Right lobe of liver (tissue), 6 donors: Measurements from ENCODE around the gene LTA. TPM values are rescaled to one million over a fixed set of nuclear protein-coding genes. Genes with fewer than 3 reads are reported as not detected.

ENCODE experiments used
- ATAC-seq, 4 donors: fragments of 200-7000 bp; cut with Tn5 transposase; one replicate each; pipeline ENCODE4 v1.9.1; 2020; ENCODE audit warnings: mild to moderate bottlenecking in 4 of 4, moderate library complexity in 4 of 4
- DNase-seq, 3 donors: peaks; one replicate each; pipeline ENCODE4 v3.0.0-alpha.2; 2020
- H3K27ac ChIP-seq, 3 donors: fragments of 200-600 bp; one replicate each; pipeline ENCODE4 v1.8.0; 2022
- H3K27me3 ChIP-seq, 2 donors: fragments of 200-600 bp; one replicate each; pipeline ENCODE4 v1.8.0; 2022
- H3K36me3 ChIP-seq, 4 donors: fragments of 200-600 bp; sonication (generic) in 1 of 4; one replicate each; pipeline versions ENCODE4 v1.5.1 to v1.8.0; 2017 to 2022; ENCODE audit warnings: control low read depth in 1 of 4
- H3K4me1 ChIP-seq, 4 donors: fragments of 200-600 bp; sonication (generic) in 1 of 4; one replicate each; pipeline versions ENCODE4 v1.5.1 to v1.8.0; 2017 to 2022; ENCODE audit warnings: control low read depth in 1 of 4
- H3K4me3 ChIP-seq, 3 donors: fragments of 200-600 bp; one replicate each; pipeline ENCODE4 v1.8.0; 2022
- H3K9me3 ChIP-seq, 4 donors: fragments of 200-600 bp; sonication (generic) in 1 of 4; one replicate each; pipeline versions ENCODE4 v1.5.1 to v1.8.0; 2017 to 2022; ENCODE audit warnings: control low read depth in 1 of 4
- CTCF ChIP-seq, 4 donors: fragments of 200-600 bp in 3 of 4; fragments of 450-650 bp in 1 of 4; IDR thresholded peaks; one replicate each; pipeline versions ENCODE4 v1.5.1 to v1.8.0; 2016 to 2022; ENCODE audit warnings: antibody characterized with exemption in 4 of 4, mild to moderate bottlenecking in 2 of 4
- POLR2A ChIP-seq: fragments of 450-650 bp; IDR thresholded peaks from one replicate; pipeline ENCODE4 v1.6.1; 2017; ENCODE audit warnings: antibody characterized with exemption, mild to moderate bottlenecking
- WGBS: methylation state at CpG from one replicate; pipeline ENCODE4 v1.1.6; 2018; ENCODE audit warnings: low coverage, low lambda C conversion rate; ENCODE audit not compliant: insufficient coverage; ENCODE audit errors: missing lambda C conversion rate; 5-methylcytosine and 5-hydroxymethylcytosine counted together
- intact Hi-C, 2 donors: fragments of 100-400 bp; cut with DNase I; formaldehyde crosslinking; loops; one replicate each; pipeline versions ENCODE4 v1.11.2 to v1.14.1; 2022
- total RNA-seq, 6 experiments: library from RNA; depleted of rRNA in 2 of 6; stranded (reverse); fragments of >200 nt in 2 of 6; fragmentation: NEBNext Ultra II Directional in 3 of 6; extraction: Animal tissue kit (Norgen Biotek cat#: 25700) in 3 of 6; gene quantifications; one replicate each; pipeline versions ENCODE4 v1.1.0 to v1.2.4, GENCODE V29; 2016 to 2023
- donor health status: DM: no; HTN: yes; CAD: no.
- donor health status: DM: no; HTN: no; CAD: no.
- donor health status: DM: no; HTN: no; CAD: no.
- donor health status: DM: no; HTN: yes; CAD: no.
- donor health status: DM: no; HTN: yes; CAD: no.

The LTA gene
- total RNA-seq, 6 experiments from 2014 or later: 0.20 TPM; not detected in 5

GRCh38 chr6:31582230-31582643, 10.1 kb downstream of the LTA start, which contains the start of gene LTB:
LTB (minus strand) TSS chr6:31582424; CDS start chr6:31582417, 7 bp downstream.
- Histone ChIP-seq H3K27me3 (no peaks in the 10 kb centered on the region), H3K4me3 (peak within 1 kb of the TSS; percentile 66 to 76 (median 68)), H3K9me3 (no peaks in the 10 kb centered on the region), H3K36me3 (no peaks in the 10 kb centered on the region), H3K27ac (peak within 1 kb of the TSS; percentile 58 to 85 (median 76)), H3K4me1 (no peaks in the 10 kb centered on the region)
- WGBS: 20% methylated on average over 1 of the region's 3 CpGs
- intact Hi-C loops: no loop called here
- ATAC-seq (no peak), DNase-seq (peak in 2 of 3 donors; percentile 45 to 68)
- TF ChIP-seq CTCF (IDR thresholded peaks at IDR 0.05) (no peak), POLR2A (no peak)

- Histone ChIP-seq H3K9me3 (no peaks in the 10 kb centered on the region), H3K4me3 (no peak overlapping the region), H3K4me1 (no peaks in the 10 kb centered on the region), H3K27me3 (no peaks in the 10 kb centered on the region), H3K36me3 (no peaks in the 10 kb centered on the region), H3K27ac (no peak overlapping the region)
- no peak for TF ChIP-seq POLR2A
- TF ChIP-seq CTCF (IDR thresholded peaks at IDR 0.05): peak; percentile 13 to 27 (median 22)
- DNase-seq (no peak), ATAC-seq (no peak)
- intact Hi-C loops: no loop called here
- 38% methylated on average over 2 of the region's 2 CpGs for WGBS
Observed at GRCh38 chr6:31585491-31585890, 13.4 kb downstream of the LTA start.

GRCh38 chr6:31586008-31586407, 13.9 kb downstream of the LTA start, which contains the start of gene LST1:
LST1 (plus strand) TSS chr6:31586277; CDS start chr6:31587300, 1,023 bp downstream.
- no peaks in the 10 kb centered on the region for H3K36me3 ChIP-seq
- peak in 1 of 3 donors; percentile 60 for DNase-seq
- intact Hi-C loops: no loop called here
- no peaks in the 10 kb centered on the region for H3K4me1 ChIP-seq
- H3K27ac ChIP-seq: peak within 1 kb of the TSS in 2 of 3 donors; percentile 22 to 26
- no peaks in the 10 kb centered on the region for H3K9me3 ChIP-seq
- TF ChIP-seq CTCF (IDR thresholded peaks at IDR 0.05): no peak
- TF ChIP-seq POLR2A: no peak
- H3K27me3 ChIP-seq: no peaks in the 10 kb centered on the region
- H3K4me3 ChIP-seq: peak within 1 kb of the TSS in 2 of 3 donors; percentile 9 to 12
- 33% methylated on average over 1 of the region's 1 CpG for WGBS
- ATAC-seq: peak; percentile 35 to 45 (median 38)

- intact Hi-C loops: no loop called here
- Histone ChIP-seq H3K27ac (peak overlapping the region in 2 of 3 donors; percentile 22 to 26), H3K4me3 (peak overlapping the region in 2 of 3 donors; percentile 9 to 12), H3K36me3 (no peaks in the 10 kb centered on the region), H3K9me3 (no peaks in the 10 kb centered on the region), H3K4me1 (no peaks in the 10 kb centered on the region), H3K27me3 (no peaks in the 10 kb centered on the region)
- peak; percentile 49 to 70 (median 57) for ATAC-seq
- WGBS: 33% methylated on average over 2 of the region's 9 CpGs
- TF ChIP-seq POLR2A (no peak), CTCF (IDR thresholded peaks at IDR 0.05) (no peak)
- DNase-seq: peak in 2 of 3 donors; percentile 37 to 63
Observed at GRCh38 chr6:31586599-31587281, 14.7 kb downstream of the LTA start.
